ENCODE measurements around the gene EPHA1.

DNA sequence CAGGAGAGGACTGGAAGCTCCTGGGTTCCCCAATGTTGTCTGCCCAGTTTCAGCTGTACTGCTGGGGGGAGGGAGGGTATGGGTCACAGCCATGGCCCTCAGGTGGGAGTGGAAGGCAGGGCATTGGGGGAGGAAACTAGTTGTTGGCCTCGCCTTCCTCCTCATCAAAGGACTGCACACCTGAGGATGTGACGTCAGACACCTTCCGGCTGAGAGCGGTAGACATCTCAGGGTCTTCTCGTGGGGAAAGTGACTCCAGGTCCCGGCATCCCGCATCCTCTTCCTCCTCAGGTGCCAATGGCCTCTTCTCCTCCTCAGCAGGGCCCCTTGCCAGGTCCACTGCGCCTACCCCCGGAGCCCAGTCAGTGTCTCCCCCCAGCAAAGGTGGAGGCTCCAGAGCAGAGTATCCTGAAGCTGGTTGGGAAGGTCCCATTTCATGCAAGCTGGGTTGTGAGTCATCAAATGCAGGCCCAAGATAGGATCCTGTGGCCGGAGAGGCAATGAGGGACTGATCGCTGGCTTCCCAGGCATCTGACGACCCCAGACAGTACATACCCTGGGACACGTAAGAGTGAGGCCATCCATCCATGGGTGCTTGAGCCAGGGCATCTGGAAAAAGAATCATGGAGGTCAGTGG lies 52.1 kb downstream of the EPHA1 start:
- TF ChIP-seq CTCF (IDR thresholded peaks at IDR 0.05) (no peak), POLR2A (IDR thresholded peaks at IDR 0.05) (no peak)

All from adrenal gland (tissue), 5 donors.